ENCODE data around the gene SH3BP1. TPM values are rescaled to one million over a fixed set of nuclear protein-coding genes. Genes with fewer than 3 reads are reported as not detected.

Gene SH3BP1
- total and polyA plus RNA-seq, 2 of the 8 experiments (the other 6 are each of a cell fraction or from before 2014, with no cell fraction given): 23.9 to 40.3 TPM

GRCh38 chr22:37658133-37659065, 18.9 kb downstream of the SH3BP1 start, which contains the start of gene PDXP (continued):
- TF ChIP-seq GABPA (IDR thresholded peaks at IDR 0.05; ENCODE audit: borderline replicate concordance, insufficient read depth, low read length) (no peak), CBX5 (IDR thresholded peaks at IDR 0.05; ENCODE audit: low read depth, low read length) (no peak), BRCA1 (IDR thresholded peaks at IDR 0.05; ENCODE audit: low read depth, low read length) (no peak), ZNF274 (IDR thresholded peaks at IDR 0.05; ENCODE audit: borderline replicate concordance, extremely low read depth, low read length) (no peak), EGR1 (IDR thresholded peaks at IDR 0.05; ENCODE audit: borderline replicate concordance, low read depth, low read length) (no peak), ATF3 (IDR thresholded peaks at IDR 0.05; ENCODE audit: insufficient read depth, low read depth, low read length) (no peak), MAX (IDR thresholded peaks at IDR 0.05) (peak; percentile 95), TBP (IDR thresholded peaks at IDR 0.05; ENCODE audit: low read depth, low read length) (0 out of 2 replicates have a peak, but pooled peaks have one; percentile 18), RBBP5 (IDR thresholded peaks at IDR 0.05; ENCODE audit: borderline replicate concordance, low read depth, low read length) (peak; percentile 55; the same call in 1 of the 2 replicates), JUND (IDR thresholded peaks at IDR 0.05; ENCODE audit: low read length) (no peak), SP2 (IDR thresholded peaks at IDR 0.05; ENCODE audit: low read length) (peak; percentile 91), GTF2F1 (IDR thresholded peaks at IDR 0.05; ENCODE audit: borderline replicate concordance, low read depth, low read length) (no peak), JUN (IDR thresholded peaks at IDR 0.05; ENCODE audit: low read depth, low read length) (no peak), RXRA (IDR thresholded peaks at IDR 0.05; ENCODE audit: insufficient read depth, low read depth, low read length) (no peak), SAP30 (IDR thresholded peaks at IDR 0.05; ENCODE audit: insufficient read depth, insufficient replicate concordance, low read length) (no peak), RFX5 (IDR thresholded peaks at IDR 0.05; ENCODE audit: borderline replicate concordance, low read depth, low read length) (peak; percentile 95), ASH2L (IDR thresholded peaks at IDR 0.05; ENCODE audit: low read length) (peak; percentile 10), TCF12 (IDR thresholded peaks at IDR 0.05; ENCODE audit: low read depth, low read length) (no peak), CTBP2 (IDR thresholded peaks at IDR 0.05; ENCODE audit: borderline replicate concordance, insufficient read depth, insufficient read length, low read length) (no peak), TAF1 (IDR thresholded peaks at IDR 0.05; ENCODE audit: low read depth, low read length) (peak; percentile 51; the same call in 1 of the 2 replicates)

Measured in H1 (cell line).